Fibroblast of pulmonary artery (primary cell): ENCODE results near the gene DNM1.
"Not testable (repeated sequence)": the region's sequence is repeated elsewhere in the genome, so short reads cannot be mapped to it uniquely, and the experiment has no call there.

ENCODE experiments used
- DNase-seq: peaks from one replicate; pipeline ENCODE4 v3.0.0-alpha.2; 2010; ENCODE audit warnings: low read depth
- H3K4me3 ChIP-seq: replicated peaks from 2 replicates; pipeline ENCODE4 v1.5.1; 2011; ENCODE audit warnings: low read depth, mild to moderate bottlenecking, control low read depth, low read length, moderate library complexity
- CTCF ChIP-seq: IDR thresholded peaks from 2 replicates; pipeline ENCODE4 v1.5.1; 2011; ENCODE audit warnings: mild to moderate bottlenecking, control low read depth, low read length, inconsistent platforms; ENCODE audit errors: missing control alignments

DNM1 gene

DNA sequence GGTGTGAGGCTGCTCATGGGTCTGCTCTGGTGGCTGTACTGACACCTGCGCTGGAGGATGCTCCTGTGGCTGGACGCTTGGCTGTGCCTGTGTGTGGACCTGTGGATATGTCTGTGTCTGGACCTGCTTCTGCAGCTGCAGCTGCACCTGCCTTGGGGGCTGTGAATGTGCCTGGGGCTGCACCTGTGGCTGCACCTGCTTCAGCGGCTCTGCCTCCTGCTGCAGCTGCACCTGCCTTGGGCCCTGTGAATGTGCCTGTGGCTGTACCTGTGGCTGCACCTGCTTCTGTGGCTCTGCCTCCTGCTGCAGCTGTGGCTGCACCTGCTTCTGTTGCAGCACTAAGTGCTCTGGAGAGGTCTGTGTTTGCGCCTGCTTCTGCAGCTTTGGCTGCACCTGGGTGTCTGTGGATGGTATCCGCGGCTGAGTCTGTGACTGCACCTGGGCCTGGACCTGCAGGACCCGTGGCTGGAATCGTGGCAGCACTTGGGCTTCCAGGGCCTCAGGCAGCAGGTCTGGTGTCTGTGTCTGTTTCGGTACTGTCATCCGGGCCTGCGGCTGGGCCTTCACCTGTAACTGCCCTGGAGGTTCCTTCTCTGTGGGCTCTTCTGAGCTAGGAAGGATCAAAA is 24.3 kb upstream of the DNM1 start:
- DNase-seq, result no peak
- no peak overlapping the region for H3K4me3 ChIP-seq
- no peak for TF ChIP-seq CTCF

DNA sequence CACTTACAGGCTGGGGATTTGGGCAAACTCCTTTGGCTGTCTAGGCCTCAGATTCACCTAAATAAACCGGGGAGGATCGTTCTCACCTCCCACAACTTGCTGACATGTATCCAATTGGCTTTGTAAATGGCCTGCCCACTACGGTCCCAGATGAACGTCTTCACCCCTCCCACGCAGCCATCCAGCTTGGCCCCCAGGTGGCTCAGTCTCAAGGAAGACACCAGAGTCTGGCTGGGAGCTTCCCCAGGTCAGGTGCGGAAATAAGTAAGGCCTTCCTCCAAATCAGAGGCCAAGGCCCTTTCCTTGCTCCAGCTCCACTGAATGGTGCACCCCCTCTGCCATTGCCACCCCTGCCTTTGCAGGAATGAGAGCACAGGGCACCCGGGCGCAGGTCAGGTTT is 23.2 kb upstream of the DNM1 start:
- DNase-seq, result no peak
- TF ChIP-seq CTCF, result no peak
- H3K4me3 ChIP-seq, result no peak overlapping the region

- no peak overlapping the region for H3K4me3 ChIP-seq
- no peak for TF ChIP-seq CTCF
- no peak for DNase-seq
These were observed 22.7 kb upstream of the DNM1 start for GRCh38 chr9:128180447-128180846.

DNA sequence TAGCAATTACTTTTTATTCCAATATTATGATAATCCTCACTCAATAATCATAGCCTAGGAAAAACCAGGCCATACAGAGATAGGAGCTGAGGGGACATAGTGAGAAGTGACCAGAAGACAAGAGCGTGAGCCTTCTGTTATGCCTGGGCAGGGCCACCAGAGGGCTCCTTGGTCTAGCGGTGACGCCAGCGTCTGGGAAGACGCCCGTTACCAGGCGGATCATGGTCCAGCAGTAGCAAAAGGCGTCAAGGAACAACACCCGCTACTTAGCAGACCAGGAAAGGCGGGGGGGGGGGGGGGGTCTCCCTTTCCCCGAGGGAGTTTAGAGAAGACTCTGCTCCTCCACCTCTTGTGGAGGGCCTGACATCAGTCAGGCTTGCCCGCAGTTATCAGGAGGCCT is 21.7 kb upstream of the DNM1 start:
- H3K4me3 ChIP-seq, result not testable (repeated sequence)
- peak; percentile 46 for DNase-seq
- peak; percentile 38 for TF ChIP-seq CTCF

DNA sequence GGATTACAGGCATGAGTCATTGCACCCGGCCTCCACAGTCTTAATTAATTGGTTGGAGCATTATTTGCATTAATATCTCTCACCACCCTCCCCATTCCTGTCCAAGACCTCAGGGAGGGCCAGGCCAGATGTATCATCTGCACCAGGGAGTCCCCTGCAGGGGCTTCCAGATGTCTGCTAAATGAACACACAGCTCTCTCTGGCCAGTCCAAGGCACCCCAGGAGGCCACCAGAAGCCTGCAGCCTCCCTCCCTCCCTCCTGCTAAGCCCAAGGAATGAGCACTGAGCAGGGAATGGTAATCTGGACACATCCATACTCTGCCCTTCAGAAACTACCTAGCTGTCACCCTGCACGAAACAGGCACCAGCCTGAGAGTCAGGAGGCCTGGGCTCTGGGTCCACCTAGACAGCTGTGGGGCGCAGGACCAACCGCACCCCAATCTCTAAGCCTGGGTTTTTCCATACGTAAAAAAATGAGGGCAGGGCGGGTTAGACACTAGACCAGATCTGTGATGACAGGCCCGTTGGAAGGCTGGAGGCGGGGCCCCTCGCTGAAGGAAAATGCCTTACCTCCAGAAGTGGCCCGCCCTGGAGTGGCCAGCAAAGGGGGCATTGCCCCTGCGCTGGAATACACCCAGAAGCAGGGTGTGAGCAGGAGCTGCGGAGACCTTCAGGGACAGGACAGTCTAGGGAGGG is 20.1 kb upstream of the DNM1 start:
- H3K4me3 ChIP-seq, result no peak overlapping the region
- DNase-seq, result no peak
- TF ChIP-seq CTCF, result no peak

DNA sequence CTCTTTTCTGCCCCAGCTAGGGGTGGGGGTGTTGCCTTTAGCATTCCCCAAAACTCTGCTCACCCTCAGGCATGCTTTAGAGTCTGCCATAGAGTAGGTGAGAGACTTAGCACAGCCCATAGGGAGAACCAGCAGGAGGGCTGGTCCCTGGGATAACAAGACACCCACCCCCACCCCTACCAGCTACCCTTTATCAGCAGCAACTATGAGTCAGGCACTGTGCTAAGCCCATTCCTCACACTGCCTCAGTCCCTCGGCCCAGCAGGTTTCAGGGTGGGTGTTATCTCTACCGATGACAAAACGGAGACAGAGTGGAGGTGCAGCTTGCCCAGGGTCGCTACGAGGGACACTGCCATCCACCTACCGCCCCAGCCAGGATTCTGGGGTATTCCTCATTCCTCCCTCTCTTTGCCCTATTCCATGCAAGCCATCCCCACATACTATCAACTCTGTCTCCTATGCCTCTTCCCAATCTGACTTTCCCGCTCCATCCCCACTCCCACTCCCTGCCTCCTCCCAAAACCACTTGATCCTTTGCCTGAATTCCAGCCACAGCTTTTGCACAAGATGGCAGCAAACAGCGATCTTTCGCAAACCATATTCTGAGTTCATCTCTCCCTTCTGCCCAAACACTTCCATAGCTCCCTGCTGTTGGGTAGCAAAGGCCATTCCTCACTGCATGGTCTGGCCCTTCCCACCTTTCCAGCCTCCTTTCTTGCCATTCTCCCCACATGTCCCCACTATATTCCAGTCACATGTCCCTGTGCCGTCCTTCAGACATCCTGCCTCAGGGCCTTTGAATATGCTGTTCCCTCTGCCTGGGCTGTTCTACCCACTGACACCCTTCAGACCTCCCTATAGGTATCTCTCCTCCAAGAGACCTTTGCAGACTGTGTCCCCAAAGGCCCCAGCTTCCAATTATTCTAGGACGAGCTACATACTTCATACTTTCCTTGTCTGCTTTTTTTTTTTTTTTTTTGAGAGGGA is 16.9 kb upstream of the DNM1 start:
- DNase-seq, result no peak

More for the DNA sequence above, 16.9 kb upstream of the DNM1 start:
- H3K4me3 ChIP-seq, result no peak overlapping the region
- no peak for TF ChIP-seq CTCF
